Measurements from ENCODE around the gene TMCC2. TPM values are rescaled to one million over a fixed set of nuclear protein-coding genes. Genes with fewer than 3 reads are reported as not detected.

Gene TMCC2
- total RNA-seq, 4 donors from 2014 or later: 3.1 to 8.9 (median 5.5) TPM

DNA sequence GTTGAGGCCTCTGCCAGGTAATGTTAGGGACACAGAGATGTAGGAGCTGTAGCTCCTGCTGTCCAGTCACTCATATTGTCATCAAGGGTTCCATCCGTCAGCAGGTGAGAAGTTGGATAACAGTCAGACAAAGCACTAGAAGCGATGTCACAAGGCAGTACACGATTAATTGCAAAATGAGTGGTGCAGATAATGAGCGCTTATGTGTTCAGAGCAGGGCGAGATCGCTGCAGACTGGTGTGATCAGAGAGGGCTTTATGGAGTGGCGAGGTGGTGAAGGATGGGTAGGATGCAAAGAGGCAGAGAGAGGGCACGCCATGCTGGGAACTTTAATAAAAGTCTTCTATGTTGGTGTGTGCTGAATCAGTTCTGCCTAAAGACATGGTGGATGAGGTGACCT, 8.8 kb downstream of the TMCC2 start:
- WGBS, 2 donors (ENCODE audit: low coverage in 1 of 2): 80 to 89% methylated on average over 5 to 8 of the region's 8 CpGs
- peaks cover 0 to 3% of the 10 kb centered on the region in 2 donors for H3K36me3 ChIP-seq
- H3K27me3 ChIP-seq: no peaks in the 10 kb centered on the region
- TF ChIP-seq POLR2AphosphoS5 (IDR thresholded peaks at IDR 0.05) (no peak), EP300 (IDR thresholded peaks at IDR 0.05) (no peak), CTCF (IDR thresholded peaks at IDR 0.05) (no peak), POLR2A (IDR thresholded peaks at IDR 0.05) (no peak)
- ATAC-seq: no peak
- H3K4me3 ChIP-seq: no peak overlapping the region
- no peak overlapping the region for H3K27ac ChIP-seq
- H3K9me3 ChIP-seq: no peaks in the 10 kb centered on the region
- peaks cover 3 to 22% (median 13%) of the 10 kb centered on the region in 3 donors for H3K4me1 ChIP-seq

DNA sequence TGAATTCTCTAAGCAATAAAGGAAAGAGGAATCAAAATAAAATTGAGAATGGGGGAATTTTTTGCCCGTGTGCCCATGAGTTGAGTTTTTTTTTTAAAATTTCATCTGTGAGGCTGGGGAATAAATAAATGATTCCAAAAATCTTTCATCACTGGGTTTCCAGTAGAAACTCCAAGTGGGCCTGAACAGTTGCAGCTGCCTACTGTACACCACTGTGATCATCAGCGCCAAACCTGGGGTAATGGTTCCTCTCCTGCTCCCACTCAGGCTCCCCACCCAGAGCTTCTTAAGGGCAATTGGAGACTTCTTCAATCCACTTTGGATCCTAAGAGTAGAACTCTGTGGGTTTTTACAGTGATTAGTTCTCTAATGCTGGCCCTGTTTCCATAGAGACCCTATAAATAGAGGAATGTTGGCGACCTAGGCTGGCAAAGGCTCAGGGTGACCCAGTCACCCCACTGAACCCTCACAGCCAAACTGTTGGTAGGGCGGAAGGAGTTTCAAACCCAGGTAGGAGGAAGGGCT, 9.3 kb downstream of the TMCC2 start:
- Histone ChIP-seq H3K4me1 (peaks cover 3 to 22% (median 13%) of the 10 kb centered on the region in 3 donors), H3K9me3 (no peaks in the 10 kb centered on the region), H3K27ac (no peak overlapping the region), H3K36me3 (peaks cover 0 to 8% of the 10 kb centered on the region in 2 donors), H3K4me3 (no peak overlapping the region), H3K27me3 (no peaks in the 10 kb centered on the region)
- no peak for ATAC-seq
- TF ChIP-seq POLR2AphosphoS5 (IDR thresholded peaks at IDR 0.05) (no peak), EP300 (IDR thresholded peaks at IDR 0.05) (no peak), CTCF (IDR thresholded peaks at IDR 0.05) (no peak), POLR2A (IDR thresholded peaks at IDR 0.05) (no peak)
- 69 to 72% methylated on average over 2 to 4 of the region's 4 CpGs for WGBS, 2 donors (ENCODE audit: low coverage in 1 of 2)

DNA sequence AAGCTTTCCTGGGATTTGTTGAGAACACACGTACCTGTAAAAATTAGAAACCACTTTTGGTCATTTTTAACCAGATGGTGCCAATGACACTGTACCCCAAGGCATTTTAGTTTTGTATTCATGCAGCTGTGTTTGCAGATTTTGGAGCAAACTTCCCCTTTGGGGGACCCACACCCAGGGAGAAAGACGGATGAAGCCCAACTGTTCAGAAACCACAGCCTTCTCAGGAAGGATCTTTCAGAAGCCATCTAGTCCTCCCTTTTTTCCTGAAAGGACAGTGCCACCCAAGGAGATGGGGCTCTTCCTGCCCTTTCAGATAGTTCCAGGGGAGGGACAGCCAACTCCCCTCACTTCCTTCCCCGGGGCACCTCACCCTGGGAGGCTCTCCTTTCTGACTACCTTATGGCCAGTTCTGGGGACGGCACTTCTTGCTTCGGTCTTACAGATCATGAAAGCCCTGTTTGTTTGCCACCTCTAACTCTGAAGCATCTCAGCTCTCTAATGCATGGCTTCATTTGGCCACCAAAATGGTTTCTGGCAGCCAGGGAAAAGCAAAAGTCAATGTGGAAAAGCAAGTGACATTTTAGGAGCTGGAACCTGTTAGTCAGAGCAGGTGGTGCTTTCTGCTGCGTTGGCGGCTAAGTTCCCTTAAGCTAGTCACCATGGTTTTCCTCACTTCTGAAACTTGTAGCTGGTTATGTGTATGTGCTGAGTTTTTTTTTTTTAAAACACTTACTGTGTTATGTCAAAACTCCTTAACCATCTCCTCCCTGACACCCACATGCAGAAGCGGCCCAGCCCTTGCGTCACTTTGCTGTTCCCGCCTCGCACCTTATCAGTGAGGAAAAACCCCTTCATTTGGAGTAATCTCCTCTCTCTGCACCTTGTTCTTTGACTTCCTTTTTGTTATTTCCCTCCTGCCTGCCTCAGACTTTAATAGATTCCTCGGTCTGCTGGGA, 10.1 kb downstream of the TMCC2 start:
- ATAC-seq: no peak

GRCh38 chr1:205239078-205239477, 11.3 kb downstream of the TMCC2 start:
- no peak for TF ChIP-seq POLR2A (IDR thresholded peaks at IDR 0.05)
- no peak for TF ChIP-seq CTCF (IDR thresholded peaks at IDR 0.05)
- TF ChIP-seq POLR2AphosphoS5 (IDR thresholded peaks at IDR 0.05): no peak
- no peak for TF ChIP-seq EP300 (IDR thresholded peaks at IDR 0.05)
- Histone ChIP-seq H3K4me3 (no peak overlapping the region), H3K27me3 (no peaks in the 10 kb centered on the region), H3K27ac (no peak overlapping the region), H3K9me3 (no peaks in the 10 kb centered on the region), H3K36me3 (peaks cover 0 to 19% of the 10 kb centered on the region in 2 donors), H3K4me1 (peaks cover 3 to 22% (median 13%) of the 10 kb centered on the region in 3 donors)
- ATAC-seq: no peak
- WGBS, 2 donors (ENCODE audit: low coverage in 1 of 2): 40 to 46% methylated on average over 2 to 3 of the region's 3 CpGs

More for the DNA sequence above, 10.1 kb downstream of the TMCC2 start:
- no peaks in the 10 kb centered on the region for H3K27me3 ChIP-seq
- TF ChIP-seq EP300 (IDR thresholded peaks at IDR 0.05) (no peak), POLR2AphosphoS5 (IDR thresholded peaks at IDR 0.05) (no peak)
- 83 to 87% methylated on average over 8 to 11 of the region's 12 CpGs for whole genome bisulfite sequencing, 2 donors (ENCODE audit: low coverage in 1 of 2)
- no peak overlapping the region for H3K27ac ChIP-seq
- peaks cover 0 to 16% of the 10 kb centered on the region in 2 donors for H3K36me3 ChIP-seq
- no peaks in the 10 kb centered on the region for H3K9me3 ChIP-seq
- peaks cover 3 to 22% (median 13%) of the 10 kb centered on the region in 3 donors for H3K4me1 ChIP-seq
- H3K4me3 ChIP-seq: no peak overlapping the region

- 65% methylated on average over 2 of the region's 6 CpGs; no CpG with 5 or more reads in 1 of the 2 donors for WGBS, 2 donors (ENCODE audit: low coverage in 1 of 2)
- no peak for ATAC-seq
- H3K36me3 ChIP-seq: peaks cover 0 to 19% of the 10 kb centered on the region in 2 donors
- peaks cover under 1 to 16% (median 10%) of the 10 kb centered on the region in 3 donors for H3K4me1 ChIP-seq
- TF ChIP-seq CTCF (IDR thresholded peaks at IDR 0.05) (no peak), EP300 (IDR thresholded peaks at IDR 0.05) (no peak), POLR2A (IDR thresholded peaks at IDR 0.05) (no peak), POLR2AphosphoS5 (IDR thresholded peaks at IDR 0.05) (no peak)
- H3K9me3 ChIP-seq: no peaks in the 10 kb centered on the region
- H3K4me3 ChIP-seq: no peak overlapping the region
- H3K27me3 ChIP-seq: no peaks in the 10 kb centered on the region
- no peak overlapping the region for H3K27ac ChIP-seq
Observed at GRCh38 chr1:205240118-205240517, 12.4 kb downstream of the TMCC2 start.
